LNCAP (cell line): Measurements from ENCODE around the gene MIEN1.

Experiments
- TF ChIP-seq, protein P1 (sequence below): fragments of 450-650 bp; IDR thresholded peaks from 2 replicates; pipeline ENCODE4 v1.5.1; 2017; ENCODE audit warnings: mild to moderate bottlenecking

Gene MIEN1

DNA sequence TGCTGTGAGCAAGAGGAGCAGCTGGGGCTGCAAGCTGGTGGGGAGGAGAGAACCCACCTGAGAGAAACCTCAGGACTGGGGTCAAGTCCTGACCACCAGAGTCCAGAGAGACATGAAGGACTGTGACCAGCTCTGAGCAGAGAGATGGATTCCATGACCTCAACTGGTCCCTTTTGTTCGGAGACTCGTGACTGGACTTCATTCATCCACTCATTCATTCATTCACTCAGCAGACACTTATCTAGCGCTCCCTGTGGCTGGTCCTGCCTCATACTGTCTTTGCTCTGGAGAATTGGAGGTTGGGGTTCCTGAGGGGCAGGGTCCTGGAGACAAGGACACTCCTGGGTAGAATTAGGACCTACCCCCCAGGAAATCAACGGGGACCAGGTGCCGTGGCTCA is 26.4 kb downstream of the MIEN1 start:
- TF ChIP-seq, protein P1, sequence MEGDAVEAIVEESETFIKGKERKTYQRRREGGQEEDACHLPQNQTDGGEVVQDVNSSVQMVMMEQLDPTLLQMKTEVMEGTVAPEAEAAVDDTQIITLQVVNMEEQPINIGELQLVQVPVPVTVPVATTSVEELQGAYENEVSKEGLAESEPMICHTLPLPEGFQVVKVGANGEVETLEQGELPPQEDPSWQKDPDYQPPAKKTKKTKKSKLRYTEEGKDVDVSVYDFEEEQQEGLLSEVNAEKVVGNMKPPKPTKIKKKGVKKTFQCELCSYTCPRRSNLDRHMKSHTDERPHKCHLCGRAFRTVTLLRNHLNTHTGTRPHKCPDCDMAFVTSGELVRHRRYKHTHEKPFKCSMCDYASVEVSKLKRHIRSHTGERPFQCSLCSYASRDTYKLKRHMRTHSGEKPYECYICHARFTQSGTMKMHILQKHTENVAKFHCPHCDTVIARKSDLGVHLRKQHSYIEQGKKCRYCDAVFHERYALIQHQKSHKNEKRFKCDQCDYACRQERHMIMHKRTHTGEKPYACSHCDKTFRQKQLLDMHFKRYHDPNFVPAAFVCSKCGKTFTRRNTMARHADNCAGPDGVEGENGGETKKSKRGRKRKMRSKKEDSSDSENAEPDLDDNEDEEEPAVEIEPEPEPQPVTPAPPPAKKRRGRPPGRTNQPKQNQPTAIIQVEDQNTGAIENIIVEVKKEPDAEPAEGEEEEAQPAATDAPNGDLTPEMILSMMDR, result no peak

DNA sequence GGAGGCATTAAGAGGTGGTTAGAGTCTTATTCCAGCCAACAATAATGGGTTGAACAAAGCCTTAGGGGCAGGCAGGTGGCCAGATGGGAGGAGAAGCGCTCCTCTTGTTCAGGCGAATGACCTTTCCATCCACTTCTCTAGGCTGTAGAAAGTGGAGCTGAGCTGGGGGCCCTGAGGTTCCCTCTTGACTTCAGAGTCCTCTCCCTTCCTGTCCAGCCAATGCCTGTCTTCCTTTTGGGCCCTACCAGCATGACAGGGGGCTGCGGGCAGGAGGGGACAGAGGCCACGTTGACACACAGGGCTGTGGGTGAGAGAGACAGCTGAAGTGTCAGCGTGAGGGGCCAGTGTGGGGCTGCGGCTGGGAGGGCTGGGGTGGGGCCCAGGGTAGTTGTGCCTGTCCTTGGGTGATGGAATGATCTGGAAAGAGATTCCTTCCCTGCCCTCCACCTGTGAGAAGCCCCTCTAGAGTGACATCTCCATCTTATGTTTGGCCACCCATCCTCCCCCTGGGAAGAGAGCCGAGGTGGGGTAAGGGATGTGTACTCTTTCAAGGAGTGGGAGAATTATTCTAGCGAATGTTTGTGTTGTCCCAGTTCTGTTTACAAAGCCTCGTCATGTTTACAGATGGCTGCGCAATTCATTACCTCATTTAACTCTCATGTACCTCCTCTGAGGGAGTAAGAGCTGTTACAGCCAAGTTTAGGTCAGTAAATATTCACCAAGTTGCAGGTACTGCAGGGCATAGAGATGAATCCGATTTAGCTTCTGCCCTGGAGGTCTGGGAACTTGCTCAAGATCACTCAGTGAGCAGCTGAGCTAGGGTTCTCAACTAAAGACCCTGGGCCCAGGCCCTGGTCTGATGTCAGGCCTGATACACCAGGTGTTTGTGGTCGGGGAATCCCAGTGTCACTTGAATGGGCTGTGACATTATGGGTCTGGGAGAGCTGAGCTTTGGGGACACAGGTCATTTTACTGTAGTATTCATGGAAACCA is 27.1 kb downstream of the MIEN1 start:
- TF ChIP-seq, protein P1, result no peak

DNA sequence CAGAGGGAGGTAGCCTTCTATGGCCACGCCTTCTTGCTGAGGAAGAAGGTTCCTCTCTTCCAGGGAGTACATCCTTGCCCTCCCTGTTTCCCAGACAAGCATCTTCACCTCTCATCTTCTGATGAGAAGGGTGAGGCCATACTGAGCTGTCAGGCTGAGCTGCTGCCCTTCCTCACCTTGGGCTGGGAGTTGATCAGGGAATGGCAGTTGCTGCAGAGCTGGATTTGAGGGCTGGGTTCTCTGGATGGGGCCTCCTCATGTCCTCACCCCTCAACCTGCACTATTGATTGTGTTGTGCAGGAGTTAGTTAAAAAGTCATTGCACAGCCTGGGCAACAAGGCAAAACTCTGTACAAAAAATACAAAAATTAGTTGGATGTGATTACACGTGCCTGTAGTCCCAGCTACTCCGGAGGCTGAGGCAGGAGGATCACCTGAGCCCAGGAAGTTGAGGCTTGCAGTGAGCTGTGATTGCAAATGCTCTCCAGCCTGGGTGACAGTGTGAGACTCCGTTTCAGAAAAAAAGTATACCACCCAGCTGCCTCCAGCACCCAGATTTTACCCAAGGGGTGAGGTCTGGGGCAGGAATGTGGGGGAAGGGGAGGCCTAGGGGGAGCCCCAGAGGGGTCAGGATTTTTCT is 28.4 kb downstream of the MIEN1 start:
- TF ChIP-seq, protein P1, result no peak

DNA sequence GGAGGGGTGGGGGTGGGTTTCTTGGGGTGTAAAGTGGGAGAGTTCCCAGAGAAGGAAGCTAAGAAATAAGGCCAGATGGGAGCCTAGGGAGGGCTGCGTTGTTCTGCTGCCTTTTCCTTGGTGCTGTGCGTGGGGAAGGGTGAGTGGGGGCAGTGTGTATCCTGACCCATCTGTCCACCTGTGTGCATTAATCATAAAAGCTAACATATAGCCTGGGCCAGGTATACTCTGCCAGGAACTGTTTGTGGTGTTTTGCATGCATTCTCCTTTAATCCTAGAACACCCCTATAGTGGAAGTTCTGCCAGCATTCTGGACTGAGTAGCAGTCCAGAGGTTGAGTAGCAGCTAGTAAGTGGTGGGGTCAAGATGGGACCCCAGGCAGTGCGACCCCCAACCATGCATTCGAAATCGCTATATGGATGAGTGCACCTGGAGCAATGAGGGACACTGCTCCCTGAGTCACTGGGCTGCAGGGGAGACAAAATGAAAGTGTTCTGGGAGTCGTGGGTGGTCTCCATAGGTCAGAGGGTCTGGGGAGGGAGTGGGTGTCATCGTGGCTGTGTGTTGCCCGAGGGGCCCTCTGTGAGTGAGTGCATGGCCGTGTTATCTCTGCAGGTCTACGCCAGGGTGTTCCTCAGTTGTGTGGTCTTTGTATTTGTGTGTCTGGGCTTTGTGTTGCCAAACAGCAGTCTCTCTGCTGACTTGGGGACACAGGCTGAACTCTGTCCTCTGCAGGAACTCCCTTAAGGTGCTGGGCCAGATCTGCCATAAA is 29.1 kb downstream of the MIEN1 start:
- TF ChIP-seq, protein P1, result no peak

DNA sequence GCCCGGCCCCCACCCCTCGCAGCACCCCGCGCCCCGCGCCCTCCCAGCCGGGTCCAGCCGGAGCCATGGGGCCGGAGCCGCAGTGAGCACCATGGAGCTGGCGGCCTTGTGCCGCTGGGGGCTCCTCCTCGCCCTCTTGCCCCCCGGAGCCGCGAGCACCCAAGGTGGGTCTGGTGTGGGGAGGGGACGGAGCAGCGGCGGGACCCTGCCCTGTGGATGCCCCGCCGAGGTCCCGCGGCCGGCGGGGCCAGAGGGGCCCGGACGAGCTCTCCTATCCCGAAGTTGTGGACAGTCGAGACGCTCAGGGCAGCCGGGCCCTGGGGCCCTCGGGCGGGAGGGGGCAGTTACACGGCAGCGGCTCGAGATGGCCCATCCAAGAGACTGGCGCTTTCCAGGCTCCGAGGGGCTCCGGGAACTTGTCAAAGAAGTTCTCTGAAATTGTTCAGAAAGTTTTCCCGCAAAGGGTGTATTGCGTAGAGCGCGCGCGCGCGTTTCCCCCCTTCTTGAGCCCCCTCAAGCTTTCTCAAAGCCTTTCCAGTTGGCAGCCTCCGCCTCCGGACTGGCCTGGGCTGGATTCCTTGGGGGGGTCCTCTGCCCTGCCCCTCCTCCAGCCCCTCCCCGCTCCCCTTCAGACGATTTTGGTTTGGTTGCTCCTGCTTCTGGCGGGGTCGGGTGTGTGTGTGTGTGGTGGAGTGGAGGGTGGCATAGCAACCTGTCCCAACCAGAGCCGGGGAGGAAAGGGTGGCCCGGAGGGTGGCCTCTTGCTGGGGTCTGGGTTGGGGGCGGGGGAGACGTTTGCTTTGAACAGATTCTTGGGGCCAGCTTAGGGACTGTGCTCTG is 30.0 kb downstream of the MIEN1 start:
- TF ChIP-seq, protein P1, result no peak

DNA sequence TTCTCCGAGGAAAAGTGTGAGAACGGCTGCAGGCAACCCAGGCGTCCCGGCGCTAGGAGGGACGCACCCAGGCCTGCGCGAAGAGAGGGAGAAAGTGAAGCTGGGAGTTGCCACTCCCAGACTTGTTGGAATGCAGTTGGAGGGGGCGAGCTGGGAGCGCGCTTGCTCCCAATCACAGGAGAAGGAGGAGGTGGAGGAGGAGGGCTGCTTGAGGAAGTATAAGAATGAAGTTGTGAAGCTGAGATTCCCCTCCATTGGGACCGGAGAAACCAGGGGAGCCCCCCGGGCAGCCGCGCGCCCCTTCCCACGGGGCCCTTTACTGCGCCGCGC is 30.5 kb downstream of the MIEN1 start, which contains the start of gene ERBB2:
ERBB2 (plus strand) TSS at position 247 of the 330 bp plus-strand sequence. CDS start 175 bp downstream, outside the sequence.
- TF ChIP-seq, protein P1, result no peak

DNA sequence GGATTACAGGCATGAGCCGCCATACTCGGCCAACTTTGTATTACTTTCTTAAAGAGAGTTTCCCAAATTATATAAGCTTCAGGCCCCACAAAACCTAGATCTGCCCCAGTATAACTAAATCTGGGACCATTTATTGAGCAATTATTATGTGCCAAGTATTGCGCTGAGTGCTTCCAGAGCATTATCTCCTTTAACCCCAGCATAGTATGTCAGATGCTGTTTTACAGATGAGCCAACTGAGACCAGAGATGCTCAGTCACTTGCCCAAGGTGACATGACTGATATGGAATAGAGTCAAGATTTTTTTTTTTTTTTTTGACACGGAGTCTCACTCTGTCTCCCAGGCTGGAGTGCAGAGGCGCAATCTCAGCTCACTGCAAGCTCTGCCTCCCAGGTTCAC is 32.4 kb downstream of the MIEN1 start:
- TF ChIP-seq, protein P1, result no peak
